Measurements from ENCODE around the gene C19orf12. TPM values are rescaled to one million over a fixed set of nuclear protein-coding genes. Genes with fewer than 3 reads are reported as not detected.

Gene C19orf12
- total and polyA plus RNA-seq, 12 donors = 20.0 to 68.5 (median 43.1) TPM

GRCh38 chr19:29677001-29677817, 37.9 kb downstream of the C19orf12 start:
- WGBS, 4 donors = 89 to 92% (median 90%) methylated on average over 4 to 23 of the region's 23 CpGs
- Histone ChIP-seq H3K4me3 (no peak overlapping the region), H3K4me1 (replicated peaks in 1 of 2) (no peaks in the 10 kb centered on the region), H3K27me3 (no peaks in the 10 kb centered on the region), H3K9me3 (replicated peaks in 1 of 3) (no peaks in the 10 kb centered on the region), H3K36me3 (replicated peaks in 1 of 2) (peaks cover 0 to 25% of the 10 kb centered on the region in 2 donors), H3K27ac (no peak overlapping the region)
- intact Hi-C loops (cut with DNase I) = no loop called here
- TF ChIP-seq CTCF (IDR thresholded peaks at IDR 0.05) (no peak), POLR2A (IDR thresholded peaks at IDR 0.05) (no peak)
- no peak for DNase-seq

- no peaks in the 10 kb centered on the region for H3K27me3 ChIP-seq
- peaks cover 0 to 25% of the 10 kb centered on the region in 2 donors for H3K36me3 ChIP-seq (replicated peaks in 1 of 2)
- no peaks in the 10 kb centered on the region for H3K9me3 ChIP-seq (replicated peaks in 1 of 3)
- no peak overlapping the region for H3K27ac ChIP-seq
- TF ChIP-seq CTCF (IDR thresholded peaks at IDR 0.05) (no peak), POLR2A (IDR thresholded peaks at IDR 0.05) (no peak)
- no peak for DNase-seq
- no peak overlapping the region for H3K4me3 ChIP-seq
- WGBS, 4 donors = 68 to 83% (median 80%) methylated on average over 4 to 8 of the region's 8 CpGs
- intact Hi-C loops (cut with DNase I) = no loop called here
- H3K4me1 ChIP-seq (replicated peaks in 1 of 2) = peaks cover 0 to 3% of the 10 kb centered on the region in 2 donors
Measured at GRCh38 chr19:29676586-29676985, 38.5 kb downstream of the C19orf12 start.

DNA sequence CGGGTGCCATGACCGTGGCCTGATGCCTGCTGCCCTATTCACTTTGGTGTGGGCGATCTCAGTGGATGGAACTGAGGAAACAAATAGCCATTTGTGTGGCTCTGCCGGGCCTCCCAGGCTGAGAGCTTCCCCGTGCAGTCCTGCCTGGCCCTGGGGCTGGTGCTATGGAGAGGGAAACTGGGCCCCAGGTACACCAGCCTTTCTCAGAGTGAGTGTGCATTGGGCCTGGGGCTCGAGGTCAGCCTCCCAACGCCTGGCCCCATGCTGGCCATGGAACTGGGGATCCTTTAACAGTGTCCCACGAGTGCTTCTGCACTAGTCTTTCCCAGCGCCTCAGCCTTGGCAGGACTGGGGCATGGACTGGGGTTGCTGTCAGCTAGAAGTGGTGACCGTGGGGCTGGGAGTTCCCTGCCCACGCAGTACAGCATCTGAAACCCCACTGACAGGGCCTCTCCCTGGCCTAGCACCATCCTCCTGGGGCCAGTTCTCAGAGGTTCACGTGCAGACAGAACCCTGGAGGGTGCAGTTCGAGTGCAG, 39.3 kb downstream of the C19orf12 start:
- no peak for DNase-seq
- Histone ChIP-seq H3K9me3 (replicated peaks in 1 of 3) (no peaks in the 10 kb centered on the region), H3K27ac (no peak overlapping the region), H3K4me1 (replicated peaks in 1 of 2) (peaks cover 0 to 7% of the 10 kb centered on the region in 2 donors), H3K4me3 (no peak overlapping the region), H3K27me3 (no peaks in the 10 kb centered on the region), H3K36me3 (replicated peaks in 1 of 2) (peaks cover 0 to 25% of the 10 kb centered on the region in 2 donors)
- no peak for TF ChIP-seq CTCF (IDR thresholded peaks at IDR 0.05)
- no peak for TF ChIP-seq POLR2A (IDR thresholded peaks at IDR 0.05)
- intact Hi-C loops (cut with DNase I) = no loop called here
- WGBS, 4 donors = 85 to 100% (median 88%) methylated on average over 5 to 13 of the region's 13 CpGs

DNA sequence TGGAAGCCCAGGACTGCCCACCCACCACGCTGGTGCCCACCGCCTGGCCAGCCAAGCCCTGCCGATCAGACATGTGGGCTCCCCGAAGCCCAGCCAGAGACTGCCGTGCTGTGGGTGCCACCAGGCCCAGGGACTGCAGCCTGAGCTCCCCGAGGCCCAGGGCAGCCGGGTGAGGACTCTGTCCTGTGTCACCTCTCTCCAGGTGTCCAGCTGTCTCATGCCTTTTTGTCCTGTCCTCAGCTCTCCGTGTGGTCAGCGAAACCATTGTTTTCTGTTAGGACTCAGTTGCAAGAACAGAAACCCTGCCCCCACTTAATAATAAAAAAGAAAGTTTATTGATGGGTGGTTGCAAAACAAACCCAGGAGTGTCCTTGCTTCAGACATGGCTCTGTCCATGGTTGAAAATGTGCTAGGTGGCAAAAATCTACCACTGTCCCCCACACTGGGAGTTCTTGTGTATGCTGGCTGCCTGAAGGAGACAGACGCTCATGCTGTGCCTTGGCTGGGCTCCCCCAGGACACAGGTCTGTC, 39.9 kb downstream of the C19orf12 start:
- intact Hi-C loops (cut with DNase I) = no loop called here
- H3K4me3 ChIP-seq = no peak overlapping the region
- TF ChIP-seq POLR2A (IDR thresholded peaks at IDR 0.05) (no peak), CTCF (IDR thresholded peaks at IDR 0.05) (no peak)
- no peaks in the 10 kb centered on the region for H3K9me3 ChIP-seq (replicated peaks in 1 of 3)
- no peak for DNase-seq
- no peak overlapping the region for H3K27ac ChIP-seq
- peaks cover 0 to 25% of the 10 kb centered on the region in 2 donors for H3K36me3 ChIP-seq (replicated peaks in 1 of 2)
- WGBS, 4 donors = 85 to 92% (median 90%) methylated on average over 4 to 10 of the region's 10 CpGs
- H3K4me1 ChIP-seq (replicated peaks in 1 of 2) = peaks cover 0 to 7% of the 10 kb centered on the region in 2 donors
- no peaks in the 10 kb centered on the region for H3K27me3 ChIP-seq

Data from adrenal gland (tissue), 12 donors.